Activated gamma-delta T cell treated with Interleukin-2 at 50 U/mL for 16 hours (primary cell): ENCODE data around the gene DNAH3.
"Not testable (repeated sequence)": the region's sequence is repeated elsewhere in the genome, so short reads cannot be mapped to it uniquely, and the experiment has no call there.

Experiments used
- DNase-seq: peaks from one replicate; pipeline ENCODE4 v3.0.0-alpha.2; 2020

The DNAH3 gene

DNA sequence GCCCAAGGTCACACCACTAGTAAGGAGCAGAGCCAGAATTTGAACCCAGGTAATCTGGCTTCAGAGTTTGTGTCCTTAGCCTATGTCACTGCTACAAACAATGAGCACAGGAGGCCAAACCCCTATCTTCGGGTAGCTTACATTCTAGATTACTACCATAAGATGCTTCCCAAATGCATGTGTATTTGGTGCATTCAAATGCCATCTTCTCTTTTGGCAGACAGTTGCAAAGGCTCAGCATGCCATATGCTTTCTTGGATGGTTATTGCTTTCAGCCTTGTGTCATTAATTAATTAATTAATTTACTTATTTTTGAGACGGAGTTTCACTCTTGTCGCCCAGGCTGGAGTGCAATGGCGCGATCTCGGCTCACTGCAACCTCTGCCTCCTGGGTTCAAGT lies 80.7 kb downstream of the DNAH3 start:
- DNase-seq, result no peak

DNA sequence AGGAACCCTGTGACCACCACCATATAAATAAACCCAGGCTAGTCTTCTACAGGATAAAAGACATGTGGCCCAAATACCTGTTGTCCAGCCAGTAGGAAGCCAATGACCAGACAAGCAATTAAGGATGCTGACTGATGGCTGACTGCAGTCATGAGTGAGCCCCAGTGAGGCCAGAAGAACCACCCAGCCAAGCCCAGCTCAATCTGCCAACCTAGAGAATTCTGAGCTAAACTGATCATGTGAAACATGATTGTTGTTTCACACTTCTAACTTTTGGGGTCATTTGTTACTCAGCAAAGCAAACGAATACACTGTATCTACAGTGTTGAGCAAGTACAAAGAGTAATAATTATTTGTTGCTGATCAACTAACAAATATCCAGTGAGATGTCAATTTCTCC lies 86.4 kb downstream of the DNAH3 start:
- DNase-seq, result no peak

- DNase-seq, result not testable (repeated sequence)
Measured at GRCh38 chr16:21063314-21063713, 87.3 kb downstream of the DNAH3 start.

DNA sequence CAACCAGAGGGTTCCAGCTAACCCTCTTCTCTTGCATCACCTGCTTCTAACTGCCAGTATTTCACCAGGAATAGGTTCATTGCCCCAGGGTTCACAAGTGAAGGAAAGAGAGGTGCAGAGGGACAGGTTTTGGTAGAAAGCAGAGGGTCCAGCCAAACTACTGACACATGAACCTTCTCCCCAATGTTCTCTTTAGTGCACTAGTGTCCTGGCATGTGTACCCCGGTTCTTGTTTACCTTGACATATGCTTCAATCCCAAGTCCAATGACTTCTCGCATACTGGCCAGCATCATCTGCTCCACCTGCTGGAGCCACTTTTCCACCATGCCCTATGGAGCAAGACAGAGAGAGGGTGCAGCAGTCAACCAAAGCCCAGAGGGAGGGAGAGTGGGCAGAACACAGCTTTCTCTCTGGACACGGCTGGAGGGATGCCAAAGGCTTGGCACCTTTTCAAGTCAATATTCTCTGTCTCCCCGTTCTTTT lies 90.6 kb downstream of the DNAH3 start:
- no peak for DNase-seq

DNA sequence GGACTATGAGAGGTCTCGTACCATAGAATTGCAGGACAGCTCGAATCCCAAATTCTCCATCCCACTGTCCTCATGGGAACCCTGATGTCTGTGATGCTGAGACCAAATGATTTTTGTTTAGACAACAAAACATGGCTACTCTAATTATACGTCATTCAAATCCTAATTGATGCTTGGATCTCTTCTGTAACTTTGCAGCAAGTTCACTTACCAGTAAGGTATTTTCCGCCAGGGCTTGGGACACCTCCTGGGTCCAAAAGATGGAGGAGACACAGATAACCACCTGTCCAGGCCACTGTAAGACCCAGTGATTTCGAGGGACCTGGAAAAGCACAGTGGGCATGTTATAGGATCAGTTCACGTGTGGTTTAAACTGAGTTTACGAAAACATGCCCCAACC lies 92.8 kb downstream of the DNAH3 start:
- DNase-seq, result no peak

DNA sequence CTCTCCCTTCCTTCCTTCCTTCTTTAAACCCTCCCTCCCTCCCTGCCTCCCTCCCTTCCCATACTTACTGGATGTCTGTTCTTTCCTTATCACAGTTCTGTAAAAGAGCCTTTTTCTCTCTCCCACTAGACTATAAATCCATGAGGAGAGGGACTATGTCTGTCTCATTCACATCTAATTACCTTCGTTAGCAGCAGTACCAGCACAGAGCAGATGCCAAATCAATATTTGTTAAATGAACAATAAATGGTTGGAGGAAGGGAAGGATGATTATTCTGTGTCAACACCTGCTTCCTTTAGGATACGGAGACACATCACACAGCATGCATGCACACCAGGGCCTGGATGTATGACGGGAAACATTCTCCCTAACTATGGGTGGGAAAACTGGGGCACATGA lies 94.2 kb downstream of the DNAH3 start:
- no peak for DNase-seq

DNA sequence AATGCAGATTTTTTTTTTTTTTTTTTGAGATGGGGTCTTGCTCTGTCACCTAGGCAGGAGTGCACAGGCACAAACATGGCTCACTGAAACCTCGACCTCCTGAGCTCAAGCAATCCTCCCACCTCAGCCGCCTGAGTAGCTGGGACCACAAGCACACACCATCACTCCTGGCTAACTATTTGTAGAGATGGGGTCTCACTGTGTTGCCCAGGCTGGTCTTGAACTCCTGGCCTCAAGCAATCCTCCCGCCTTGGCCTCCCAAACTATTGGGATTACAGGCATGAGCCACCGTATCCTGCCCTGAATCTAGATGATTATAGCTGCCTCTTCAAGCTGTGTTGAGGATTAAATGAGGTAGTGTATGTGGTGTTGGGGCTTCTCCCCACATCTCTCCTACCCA lies 94.9 kb downstream of the DNAH3 start:
- DNase-seq, result not testable (repeated sequence)

DNA sequence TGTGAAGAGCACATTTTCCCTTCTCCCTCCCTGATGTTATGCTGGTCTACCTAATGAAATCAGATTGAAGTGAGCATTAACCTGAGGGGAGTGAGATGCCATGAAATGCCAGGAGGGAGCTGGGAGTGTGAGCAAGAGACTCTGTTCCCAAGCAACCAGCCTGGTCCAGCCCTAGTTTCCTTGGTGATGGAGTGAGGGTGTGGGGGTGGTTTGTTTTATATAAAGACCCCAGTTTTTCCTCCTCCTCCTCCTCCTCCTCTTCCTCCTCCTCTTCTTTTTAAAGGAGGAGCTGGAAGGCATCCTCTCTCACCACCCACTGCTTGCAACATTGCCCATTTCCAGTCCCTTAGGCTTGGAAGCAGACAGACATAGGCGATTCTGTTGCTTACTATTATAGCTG lies 97.1 kb downstream of the DNAH3 start:
- DNase-seq, result no peak

DNA sequence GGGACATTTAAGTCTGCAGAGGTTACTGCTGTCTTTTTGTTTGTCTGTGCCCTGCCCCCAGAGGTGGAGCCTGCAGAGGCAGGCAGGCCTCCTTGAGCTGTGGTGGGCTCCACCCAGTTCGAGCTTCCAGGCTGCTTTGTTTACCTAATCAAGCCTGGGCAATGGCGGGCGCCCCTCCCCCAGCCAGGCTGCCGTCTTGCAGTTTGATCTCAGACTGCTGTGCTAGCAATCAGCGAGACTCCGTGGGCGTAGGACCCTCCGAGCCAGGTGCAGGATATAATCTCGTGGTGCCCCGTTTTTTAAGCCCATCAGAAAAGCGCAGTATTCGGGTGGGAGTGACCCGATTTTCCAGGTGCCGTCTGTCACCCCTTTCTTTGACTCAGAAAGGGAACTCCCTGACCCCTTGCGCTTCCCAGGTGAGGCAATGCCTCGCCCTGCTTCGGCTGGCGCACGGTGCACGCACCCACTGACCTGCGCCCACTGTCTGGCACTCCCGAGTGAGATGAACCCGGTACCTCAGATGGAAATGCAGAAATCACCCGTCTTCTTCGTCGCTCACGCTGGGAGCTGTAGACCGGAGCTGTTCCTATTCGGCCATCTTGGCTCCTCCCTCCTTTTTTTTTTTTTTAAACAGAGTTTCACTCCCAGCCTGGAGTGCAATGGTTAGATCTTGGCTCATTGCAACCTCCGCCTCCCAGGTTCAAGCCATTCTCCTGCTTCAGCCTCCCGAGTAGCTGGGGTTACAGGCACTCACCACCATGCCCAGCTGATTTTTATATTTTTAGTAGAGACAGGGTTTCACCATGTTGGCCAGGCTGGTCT lies 102.3 kb downstream of the DNAH3 start:
- DNase-seq, result not testable (repeated sequence)

GRCh38 chr16:21038197-21038596 lies 112.4 kb downstream of the DNAH3 start:
- no peak for DNase-seq

GRCh38 chr16:21037736-21038135 lies 112.9 kb downstream of the DNAH3 start:
- DNase-seq, result no peak

- DNase-seq, result no peak
Measured at GRCh38 chr16:21037168-21037567, 113.5 kb downstream of the DNAH3 start.

- no peak for DNase-seq
Measured at GRCh38 chr16:21036471-21036870, 114.2 kb downstream of the DNAH3 start.

GRCh38 chr16:21033704-21034103 lies 116.9 kb downstream of the DNAH3 start:
- DNase-seq, result no peak

DNA sequence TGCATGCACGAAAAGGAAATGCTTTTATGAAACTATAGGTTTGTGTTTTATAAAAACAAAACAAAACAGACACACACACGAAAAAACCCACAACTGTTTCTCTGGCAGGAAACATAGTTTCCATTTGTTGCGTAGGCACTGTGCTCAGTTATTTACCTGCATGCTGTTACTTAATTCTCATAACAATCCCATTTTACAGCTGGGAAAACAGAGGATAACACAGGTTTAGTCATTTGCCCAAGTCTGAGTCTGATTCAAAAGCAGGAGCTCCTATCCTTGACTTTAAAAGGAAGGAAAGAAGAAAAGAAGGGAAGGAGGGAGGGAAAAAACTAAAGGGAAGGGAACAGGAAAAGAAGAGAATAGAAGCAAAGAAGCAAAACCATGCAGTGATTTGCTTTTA lies 117.4 kb downstream of the DNAH3 start:
- no peak for DNase-seq

- no peak for DNase-seq
Measured at GRCh38 chr16:21028728-21029127, 121.9 kb downstream of the DNAH3 start.

- no peak for DNase-seq
Measured at GRCh38 chr16:21026846-21027245, 123.8 kb downstream of the DNAH3 start.

GRCh38 chr16:21023509-21024202 lies 127.0 kb downstream of the DNAH3 start:
- no peak for DNase-seq

DNA sequence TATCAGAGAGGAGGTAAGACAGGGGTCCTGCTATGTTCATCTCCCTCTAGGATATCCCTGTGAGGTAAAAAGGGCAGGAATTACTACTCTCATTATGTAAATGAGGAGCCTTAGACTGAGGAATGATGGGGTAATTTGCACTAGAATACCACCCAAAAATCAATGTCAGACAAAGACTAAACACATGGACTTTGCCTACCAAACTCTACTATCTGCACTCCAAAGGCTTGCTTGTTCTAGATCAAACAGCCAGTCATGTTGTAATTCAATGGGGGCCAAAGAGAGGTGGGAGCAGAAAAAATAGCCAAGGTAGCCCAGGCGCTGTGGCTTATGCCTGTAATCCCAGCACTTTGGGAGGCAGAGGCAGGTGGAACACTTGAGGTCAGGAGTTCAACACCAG lies 129.3 kb downstream of the DNAH3 start:
- no peak for DNase-seq

DNA sequence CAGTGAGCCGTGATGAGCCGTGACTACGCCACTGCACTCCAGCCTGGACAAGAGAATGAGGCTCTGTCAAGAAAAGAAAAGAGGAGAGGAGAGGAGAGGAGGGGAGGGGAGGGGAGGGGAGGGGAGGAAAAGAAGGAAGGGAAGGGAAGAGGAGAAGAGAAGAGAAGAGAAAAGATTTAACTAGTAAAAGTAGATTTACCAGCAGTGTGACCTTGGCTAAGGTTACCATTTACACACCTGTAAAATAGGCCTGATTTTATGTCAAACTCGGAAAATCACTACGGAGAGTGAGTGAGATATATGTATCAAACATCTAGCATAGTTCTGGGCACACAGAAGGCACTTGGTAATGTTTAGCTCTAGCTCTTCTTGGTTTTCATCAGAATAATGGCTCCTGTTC lies 140.8 kb downstream of the DNAH3 start:
- DNase-seq, result no peak

- DNase-seq, result no peak
Measured at GRCh38 chr16:21005008-21005407, 145.6 kb downstream of the DNAH3 start.

DNA sequence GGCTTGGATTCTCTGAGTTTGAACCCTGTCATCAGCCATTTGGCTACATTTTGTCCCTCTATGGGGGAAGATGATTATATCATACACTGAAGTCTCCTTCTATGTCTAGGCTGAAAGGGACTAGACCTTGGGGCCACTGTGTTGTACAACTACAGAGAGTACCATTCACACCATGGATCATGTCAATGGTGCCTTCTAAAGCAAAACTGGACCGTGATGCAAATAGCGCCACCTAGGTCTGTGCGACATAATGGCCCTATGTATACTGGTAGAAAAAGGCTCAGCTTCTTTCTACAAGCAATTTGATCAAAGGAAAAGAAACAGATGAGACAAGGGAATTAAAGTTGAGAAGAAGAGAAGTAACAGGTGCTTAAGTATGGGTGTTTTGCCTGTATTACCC lies 149.4 kb downstream of the DNAH3 start:
- no peak for DNase-seq

- no peak for DNase-seq
Measured at GRCh38 chr16:20997147-20997546, 153.5 kb downstream of the DNAH3 start.

DNA sequence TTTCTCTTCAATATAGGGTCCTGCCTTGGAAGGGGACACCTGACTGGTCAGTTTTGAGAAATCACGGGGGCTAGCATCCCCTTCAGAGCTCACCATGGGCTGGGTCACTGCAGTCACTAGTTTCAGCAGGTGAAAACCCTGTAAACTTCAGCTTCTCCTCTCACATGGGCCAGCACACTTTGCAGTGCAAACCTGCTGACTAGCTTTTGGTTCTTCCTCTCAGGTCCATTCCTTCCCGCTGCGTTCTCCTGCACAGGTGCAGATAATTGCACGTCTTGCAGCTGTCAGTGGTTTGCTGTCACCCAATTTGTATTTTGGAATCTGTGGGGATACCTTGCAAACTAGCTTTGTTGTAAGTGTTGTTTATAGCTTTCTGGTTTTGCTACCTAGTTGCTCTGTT lies 154.9 kb downstream of the DNAH3 start:
- DNase-seq, result no peak
